Neural progenitor cell (in vitro differentiated cells): ENCODE results near the gene TACO1. TPM values are rescaled to one million over a fixed set of nuclear protein-coding genes. Genes with fewer than 3 reads are reported as not detected.

Source experiments
- DNase-seq: peaks from one replicate; pipeline ENCODE4 v3.0.0-alpha.2; 2016; ENCODE audit warnings: low spot score
- H2AFZ ChIP-seq: fragments of 200-600 bp; sonication (generic); replicated peaks from 2 replicates; pipeline ENCODE4 v1.6.1; 2016; ENCODE audit warnings: antibody characterized with exemption
- H3F3A ChIP-seq: fragments of 200-600 bp; sonication (generic); 2 replicates; pipeline ENCODE4 v1.6.1; 2016; ENCODE audit warnings: antibody characterized with exemption, low read depth
- H3K27ac ChIP-seq: fragments of 200-600 bp; sonication (generic); 2 replicates; pipeline ENCODE4 v1.5.1; 2016; ENCODE audit warnings: mild to moderate bottlenecking
- H3K27me3 ChIP-seq: fragments of 200-600 bp; sonication (generic); 2 replicates; pipeline ENCODE4 v1.6.1; 2016; ENCODE audit warnings: mild to moderate bottlenecking, moderate library complexity
- H3K36me3 ChIP-seq: fragments of 200-600 bp; sonication (generic); 2 replicates; pipeline ENCODE4 v1.5.1; 2016
- H3K4me1 ChIP-seq: fragments of 200-600 bp; sonication (generic); 2 replicates; pipeline ENCODE4 v1.6.1; 2016; ENCODE audit warnings: mixed run types
- H3K4me2 ChIP-seq: fragments of 200-600 bp; sonication (generic); 2 replicates; pipeline ENCODE4 v1.6.1; 2016
- H3K4me3 ChIP-seq: fragments of 200-600 bp; sonication (generic); 2 replicates; pipeline ENCODE4 v1.5.1; 2016
- H3K79me2 ChIP-seq: fragments of 200-600 bp; sonication (generic); 2 replicates; pipeline ENCODE4 v1.6.1; 2016; ENCODE audit warnings: low read depth
- H3K9ac ChIP-seq: fragments of 200-600 bp; sonication (generic); 2 replicates; pipeline ENCODE4 v1.6.1; 2016
- H3K9me3 ChIP-seq: fragments of 200-600 bp; sonication (generic); 2 replicates; pipeline ENCODE4 v1.5.1; 2016; ENCODE audit warnings: low read depth
- H4K20me1 ChIP-seq: fragments of 200-600 bp; sonication (generic); 2 replicates; pipeline ENCODE4 v1.6.1; 2016; ENCODE audit warnings: low read depth
- H3K27ac Mint-ChIP-seq: 3 replicates; pipeline ENCODE4 v1.8.0; 2021; ENCODE audit warnings: mixed read lengths
- H3K27me3 Mint-ChIP-seq: 2 replicates; pipeline ENCODE4 v1.8.0; 2022; ENCODE audit warnings: low read depth, mild to moderate bottlenecking, inconsistent platforms, moderate library complexity, mixed read lengths; ENCODE audit not compliant: insufficient read depth
- H3K36me3 Mint-ChIP-seq: 3 replicates; pipeline ENCODE4 v1.8.0; 2021; ENCODE audit warnings: mixed read lengths
- H3K4me1 Mint-ChIP-seq: 3 replicates; pipeline ENCODE4 v1.8.0; 2021; ENCODE audit warnings: mixed read lengths
- H3K4me3 Mint-ChIP-seq: 3 replicates; pipeline ENCODE4 v1.8.0; 2021; ENCODE audit warnings: mild to moderate bottlenecking, moderate library complexity, mixed read lengths
- H3K9me3 Mint-ChIP-seq: 3 replicates; pipeline ENCODE4 v1.8.0; 2020; ENCODE audit warnings: mixed read lengths
- EZH2 ChIP-seq: fragments of 200-600 bp; sonication (generic); IDR thresholded peaks from 2 replicates; pipeline ENCODE4 v1.6.1; 2017; ENCODE audit warnings: antibody characterized with exemption, mild to moderate bottlenecking, moderate library complexity
- EZH2phosphoT487 ChIP-seq: fragments of 200-600 bp; sonication (generic); IDR thresholded peaks from 2 replicates; pipeline ENCODE4 v1.6.1; 2017; ENCODE audit warnings: antibody characterized with exemption
- total RNA-seq: library from RNA; depleted of rRNA; stranded (reverse); fragments of >200 nt; gene quantifications from 2 replicates; pipeline ENCODE4 v1.2.3, GENCODE V29; 2015; ENCODE audit warnings: low replicate concordance
- TF ChIP-seq, protein P1 (sequence below): fragments of 200-600 bp; sonication (generic); IDR thresholded peaks from 2 replicates; pipeline ENCODE4 v1.5.1; 2017; ENCODE audit warnings: antibody characterized with exemption, mild to moderate bottlenecking

Gene TACO1
- total RNA-seq, 1 donor from 2014 or later = 18.3 TPM

DNA sequence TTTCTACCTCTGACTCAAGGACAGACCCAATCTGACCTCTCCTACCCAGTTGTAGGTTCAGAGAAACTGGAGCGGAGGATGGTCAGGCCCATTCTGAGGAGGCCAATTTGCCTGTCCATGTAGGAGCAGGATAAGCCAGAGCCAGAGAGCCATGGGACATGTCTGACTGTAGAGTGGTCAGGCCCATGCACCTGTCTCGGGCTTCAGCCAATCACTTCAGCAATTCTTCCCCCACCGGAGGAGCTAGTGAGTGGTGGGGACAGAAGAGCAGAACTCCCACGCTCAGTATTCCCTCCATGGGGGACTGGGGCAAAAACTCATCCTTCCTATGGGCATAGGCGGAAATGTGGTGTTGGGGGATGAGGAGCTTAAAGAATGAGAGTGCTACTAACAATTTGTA is 36.1 kb upstream of the TACO1 start:
- peaks cover 1% of the 10 kb centered on the region for H3K36me3 Mint-ChIP-seq
- Histone ChIP-seq H3K79me2 (peaks cover 98% of the 10 kb centered on the region), H3K9me3 (no peaks in the 10 kb centered on the region), H3K4me1 (no peaks in the 10 kb centered on the region), H3K9ac (no peak overlapping the region), H2AFZ (no peak overlapping the region), H3K4me2 (no peak overlapping the region), H3K36me3 (no peaks in the 10 kb centered on the region), H3K27me3 (no peaks in the 10 kb centered on the region), H3F3A (no peaks in the 10 kb centered on the region), H3K4me3 (no peak overlapping the region), H3K27ac (no peak overlapping the region), H4K20me1 (peaks cover 78% of the 10 kb centered on the region)
- TF ChIP-seq EZH2 (no peak), EZH2phosphoT487 (no peak)
- TF ChIP-seq, protein P1, sequence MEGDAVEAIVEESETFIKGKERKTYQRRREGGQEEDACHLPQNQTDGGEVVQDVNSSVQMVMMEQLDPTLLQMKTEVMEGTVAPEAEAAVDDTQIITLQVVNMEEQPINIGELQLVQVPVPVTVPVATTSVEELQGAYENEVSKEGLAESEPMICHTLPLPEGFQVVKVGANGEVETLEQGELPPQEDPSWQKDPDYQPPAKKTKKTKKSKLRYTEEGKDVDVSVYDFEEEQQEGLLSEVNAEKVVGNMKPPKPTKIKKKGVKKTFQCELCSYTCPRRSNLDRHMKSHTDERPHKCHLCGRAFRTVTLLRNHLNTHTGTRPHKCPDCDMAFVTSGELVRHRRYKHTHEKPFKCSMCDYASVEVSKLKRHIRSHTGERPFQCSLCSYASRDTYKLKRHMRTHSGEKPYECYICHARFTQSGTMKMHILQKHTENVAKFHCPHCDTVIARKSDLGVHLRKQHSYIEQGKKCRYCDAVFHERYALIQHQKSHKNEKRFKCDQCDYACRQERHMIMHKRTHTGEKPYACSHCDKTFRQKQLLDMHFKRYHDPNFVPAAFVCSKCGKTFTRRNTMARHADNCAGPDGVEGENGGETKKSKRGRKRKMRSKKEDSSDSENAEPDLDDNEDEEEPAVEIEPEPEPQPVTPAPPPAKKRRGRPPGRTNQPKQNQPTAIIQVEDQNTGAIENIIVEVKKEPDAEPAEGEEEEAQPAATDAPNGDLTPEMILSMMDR = no peak
- H3K9me3 Mint-ChIP-seq = no peaks in the 10 kb centered on the region
- no peak overlapping the region for H3K27ac Mint-ChIP-seq
- no peaks in the 10 kb centered on the region for H3K27me3 Mint-ChIP-seq
- DNase-seq = no peak
- no peak overlapping the region for H3K4me3 Mint-ChIP-seq
- no peaks in the 10 kb centered on the region for H3K4me1 Mint-ChIP-seq

DNA sequence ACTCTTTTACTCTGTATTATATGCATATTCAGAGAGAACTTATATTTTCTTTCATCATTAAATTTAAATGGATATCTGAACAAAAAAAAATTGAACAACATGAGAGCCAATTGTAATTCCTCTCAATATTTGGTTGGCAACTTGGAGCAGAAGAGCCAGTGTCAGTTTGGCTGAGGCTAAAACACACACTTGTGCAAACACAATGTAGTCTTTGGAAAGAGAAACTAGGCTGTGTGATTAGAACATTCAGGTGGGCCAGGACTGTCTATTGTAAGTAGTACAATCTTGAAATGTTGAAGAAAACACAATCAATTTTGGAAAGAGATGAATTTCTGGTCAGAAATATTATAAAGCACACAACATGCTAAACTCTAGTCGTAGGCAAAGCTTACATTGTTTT is 33.5 kb upstream of the TACO1 start:
- Histone ChIP-seq H4K20me1 (peaks cover 77% of the 10 kb centered on the region), H3K4me3 (no peak overlapping the region), H3K4me1 (no peaks in the 10 kb centered on the region), H3F3A (no peaks in the 10 kb centered on the region), H3K27ac (no peak overlapping the region), H3K79me2 (peaks cover 98% of the 10 kb centered on the region), H3K9ac (no peak overlapping the region), H3K4me2 (no peak overlapping the region), H3K27me3 (no peaks in the 10 kb centered on the region), H2AFZ (no peak overlapping the region), H3K9me3 (no peaks in the 10 kb centered on the region), H3K36me3 (no peaks in the 10 kb centered on the region)
- Mint-ChIP-seq H3K4me3 (no peak overlapping the region), H3K9me3 (no peaks in the 10 kb centered on the region), H3K27me3 (no peaks in the 10 kb centered on the region), H3K27ac (no peak overlapping the region), H3K4me1 (no peaks in the 10 kb centered on the region), H3K36me3 (peaks cover 1% of the 10 kb centered on the region)
- TF ChIP-seq, protein P1 = no peak
- TF ChIP-seq EZH2 (no peak), EZH2phosphoT487 (no peak)
- no peak for DNase-seq

DNA sequence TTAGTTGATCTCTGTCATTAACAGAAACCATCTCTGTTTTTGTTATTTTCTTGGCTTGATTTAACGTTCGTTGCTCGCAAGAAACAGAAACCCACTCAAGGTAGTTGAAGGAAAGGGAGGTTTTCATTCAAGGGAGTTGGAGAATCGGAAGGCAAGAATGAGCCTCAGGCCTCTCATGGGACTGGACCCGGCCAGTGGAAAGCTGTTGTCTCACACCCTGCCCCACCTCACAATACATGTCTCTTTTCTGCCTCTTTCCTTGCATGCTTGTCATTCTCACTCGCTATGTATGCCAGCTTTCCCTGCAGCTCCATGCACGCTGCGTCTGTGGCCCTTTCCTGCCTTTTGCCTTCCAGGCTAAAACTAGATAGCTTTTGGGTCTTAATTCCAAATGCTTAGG is 32.1 kb upstream of the TACO1 start:
- no peak overlapping the region for H3K9ac ChIP-seq
- no peak overlapping the region for H3K27ac ChIP-seq
- H3K36me3 ChIP-seq = no peaks in the 10 kb centered on the region
- DNase-seq = no peak
- no peaks in the 10 kb centered on the region for H3F3A ChIP-seq
- no peaks in the 10 kb centered on the region for H3K27me3 ChIP-seq
- H3K79me2 ChIP-seq = peaks cover 99% of the 10 kb centered on the region
- H2AFZ ChIP-seq = no peak overlapping the region
- no peaks in the 10 kb centered on the region for H3K9me3 ChIP-seq
- H3K27me3 Mint-ChIP-seq = no peaks in the 10 kb centered on the region
- no peak overlapping the region for H3K4me3 ChIP-seq
- TF ChIP-seq EZH2phosphoT487 (no peak), EZH2 (no peak)
- TF ChIP-seq, protein P1 = no peak
- H3K27ac Mint-ChIP-seq = no peak overlapping the region
- H3K4me1 Mint-ChIP-seq = no peaks in the 10 kb centered on the region
- no peaks in the 10 kb centered on the region for H3K4me1 ChIP-seq
- H4K20me1 ChIP-seq = peaks cover 79% of the 10 kb centered on the region
- peaks cover 1% of the 10 kb centered on the region for H3K36me3 Mint-ChIP-seq
- no peak overlapping the region for H3K4me3 Mint-ChIP-seq
- H3K4me2 ChIP-seq = no peak overlapping the region
- no peaks in the 10 kb centered on the region for H3K9me3 Mint-ChIP-seq
